Neural progenitor cell (in vitro differentiated cells): Measurements from ENCODE around the gene EFCAB6. TPM values are rescaled to one million over a fixed set of nuclear protein-coding genes. Genes with fewer than 3 reads are reported as not detected.

Source experiments
- DNase-seq: peaks from one replicate; pipeline ENCODE4 v3.0.0-alpha.2; 2016; ENCODE audit warnings: low spot score
- H2AFZ ChIP-seq: fragments of 200-600 bp; sonication (generic); replicated peaks from 2 replicates; pipeline ENCODE4 v1.6.1; 2016; ENCODE audit warnings: antibody characterized with exemption
- H3F3A ChIP-seq: fragments of 200-600 bp; sonication (generic); 2 replicates; pipeline ENCODE4 v1.6.1; 2016; ENCODE audit warnings: antibody characterized with exemption, low read depth
- H3K27ac ChIP-seq: fragments of 200-600 bp; sonication (generic); 2 replicates; pipeline ENCODE4 v1.5.1; 2016; ENCODE audit warnings: mild to moderate bottlenecking
- H3K27me3 ChIP-seq: fragments of 200-600 bp; sonication (generic); 2 replicates; pipeline ENCODE4 v1.6.1; 2016; ENCODE audit warnings: mild to moderate bottlenecking, moderate library complexity
- H3K36me3 ChIP-seq: fragments of 200-600 bp; sonication (generic); 2 replicates; pipeline ENCODE4 v1.5.1; 2016
- H3K4me1 ChIP-seq: fragments of 200-600 bp; sonication (generic); 2 replicates; pipeline ENCODE4 v1.6.1; 2016; ENCODE audit warnings: mixed run types
- H3K4me2 ChIP-seq: fragments of 200-600 bp; sonication (generic); 2 replicates; pipeline ENCODE4 v1.6.1; 2016
- H3K4me3 ChIP-seq: fragments of 200-600 bp; sonication (generic); 2 replicates; pipeline ENCODE4 v1.5.1; 2016
- H3K79me2 ChIP-seq: fragments of 200-600 bp; sonication (generic); 2 replicates; pipeline ENCODE4 v1.6.1; 2016; ENCODE audit warnings: low read depth
- H3K9ac ChIP-seq: fragments of 200-600 bp; sonication (generic); 2 replicates; pipeline ENCODE4 v1.6.1; 2016
- H3K9me3 ChIP-seq: fragments of 200-600 bp; sonication (generic); 2 replicates; pipeline ENCODE4 v1.5.1; 2016; ENCODE audit warnings: low read depth
- H4K20me1 ChIP-seq: fragments of 200-600 bp; sonication (generic); 2 replicates; pipeline ENCODE4 v1.6.1; 2016; ENCODE audit warnings: low read depth
- H3K27ac Mint-ChIP-seq: 3 replicates; pipeline ENCODE4 v1.8.0; 2021; ENCODE audit warnings: mixed read lengths
- H3K27me3 Mint-ChIP-seq: 2 replicates; pipeline ENCODE4 v1.8.0; 2022; ENCODE audit warnings: low read depth, mild to moderate bottlenecking, inconsistent platforms, moderate library complexity, mixed read lengths; ENCODE audit not compliant: insufficient read depth
- H3K36me3 Mint-ChIP-seq: 3 replicates; pipeline ENCODE4 v1.8.0; 2021; ENCODE audit warnings: mixed read lengths
- H3K4me1 Mint-ChIP-seq: 3 replicates; pipeline ENCODE4 v1.8.0; 2021; ENCODE audit warnings: mixed read lengths
- H3K4me3 Mint-ChIP-seq: 3 replicates; pipeline ENCODE4 v1.8.0; 2021; ENCODE audit warnings: mild to moderate bottlenecking, moderate library complexity, mixed read lengths
- H3K9me3 Mint-ChIP-seq: 3 replicates; pipeline ENCODE4 v1.8.0; 2020; ENCODE audit warnings: mixed read lengths
- EZH2 ChIP-seq: fragments of 200-600 bp; sonication (generic); IDR thresholded peaks from 2 replicates; pipeline ENCODE4 v1.6.1; 2017; ENCODE audit warnings: antibody characterized with exemption, mild to moderate bottlenecking, moderate library complexity
- EZH2phosphoT487 ChIP-seq: fragments of 200-600 bp; sonication (generic); IDR thresholded peaks from 2 replicates; pipeline ENCODE4 v1.6.1; 2017; ENCODE audit warnings: antibody characterized with exemption
- total RNA-seq: library from RNA; depleted of rRNA; stranded (reverse); fragments of >200 nt; gene quantifications from 2 replicates; pipeline ENCODE4 v1.2.3, GENCODE V29; 2015; ENCODE audit warnings: low replicate concordance
- TF ChIP-seq, protein P1 (sequence below): fragments of 200-600 bp; sonication (generic); IDR thresholded peaks from 2 replicates; pipeline ENCODE4 v1.5.1; 2017; ENCODE audit warnings: antibody characterized with exemption, mild to moderate bottlenecking

The EFCAB6 gene
- total RNA-seq, 1 donor from 2014 or later: 4.9 TPM

- Mint-ChIP-seq H3K9me3 (peaks cover 4% of the 10 kb centered on the region), H3K36me3 (no peaks in the 10 kb centered on the region), H3K27ac (no peak overlapping the region), H3K4me1 (peaks cover 9% of the 10 kb centered on the region), H3K4me3 (no peak overlapping the region), H3K27me3 (peaks cover 13% of the 10 kb centered on the region)
- Histone ChIP-seq H3K4me1 (no peaks in the 10 kb centered on the region), H2AFZ (no peak overlapping the region), H3K9ac (no peak overlapping the region), H3K27ac (no peak overlapping the region), H3K27me3 (no peaks in the 10 kb centered on the region), H4K20me1 (no peaks in the 10 kb centered on the region), H3K4me2 (no peak overlapping the region), H3K79me2 (no peaks in the 10 kb centered on the region), H3K9me3 (no peaks in the 10 kb centered on the region), H3K36me3 (no peaks in the 10 kb centered on the region), H3F3A (no peaks in the 10 kb centered on the region), H3K4me3 (no peak overlapping the region)
- no peak for TF ChIP-seq EZH2phosphoT487
- TF ChIP-seq EZH2: no peak
- TF ChIP-seq, protein P1, sequence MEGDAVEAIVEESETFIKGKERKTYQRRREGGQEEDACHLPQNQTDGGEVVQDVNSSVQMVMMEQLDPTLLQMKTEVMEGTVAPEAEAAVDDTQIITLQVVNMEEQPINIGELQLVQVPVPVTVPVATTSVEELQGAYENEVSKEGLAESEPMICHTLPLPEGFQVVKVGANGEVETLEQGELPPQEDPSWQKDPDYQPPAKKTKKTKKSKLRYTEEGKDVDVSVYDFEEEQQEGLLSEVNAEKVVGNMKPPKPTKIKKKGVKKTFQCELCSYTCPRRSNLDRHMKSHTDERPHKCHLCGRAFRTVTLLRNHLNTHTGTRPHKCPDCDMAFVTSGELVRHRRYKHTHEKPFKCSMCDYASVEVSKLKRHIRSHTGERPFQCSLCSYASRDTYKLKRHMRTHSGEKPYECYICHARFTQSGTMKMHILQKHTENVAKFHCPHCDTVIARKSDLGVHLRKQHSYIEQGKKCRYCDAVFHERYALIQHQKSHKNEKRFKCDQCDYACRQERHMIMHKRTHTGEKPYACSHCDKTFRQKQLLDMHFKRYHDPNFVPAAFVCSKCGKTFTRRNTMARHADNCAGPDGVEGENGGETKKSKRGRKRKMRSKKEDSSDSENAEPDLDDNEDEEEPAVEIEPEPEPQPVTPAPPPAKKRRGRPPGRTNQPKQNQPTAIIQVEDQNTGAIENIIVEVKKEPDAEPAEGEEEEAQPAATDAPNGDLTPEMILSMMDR: no peak
- peak; percentile 16 for DNase-seq
Observed at GRCh38 chr22:43488031-43488866, 323.9 kb downstream of the EFCAB6 start.

- Mint-ChIP-seq H3K27ac (peak overlapping the region; percentile 55), H3K27me3 (peaks cover 11% of the 10 kb centered on the region), H3K36me3 (no peaks in the 10 kb centered on the region), H3K4me1 (peaks cover 9% of the 10 kb centered on the region), H3K4me3 (no peak overlapping the region), H3K9me3 (peaks cover 2% of the 10 kb centered on the region)
- H3K27ac ChIP-seq: no peak overlapping the region
- H3K79me2 ChIP-seq: no peaks in the 10 kb centered on the region
- no peaks in the 10 kb centered on the region for H3K36me3 ChIP-seq
- no peaks in the 10 kb centered on the region for H3K27me3 ChIP-seq
- H3K4me1 ChIP-seq: no peaks in the 10 kb centered on the region
- H4K20me1 ChIP-seq: no peaks in the 10 kb centered on the region
- H3K4me2 ChIP-seq: no peak overlapping the region
- no peaks in the 10 kb centered on the region for H3F3A ChIP-seq
- H3K9me3 ChIP-seq: no peaks in the 10 kb centered on the region
- no peak overlapping the region for H2AFZ ChIP-seq
- H3K4me3 ChIP-seq: no peak overlapping the region
- H3K9ac ChIP-seq: no peak overlapping the region
- DNase-seq: no peak
- TF ChIP-seq EZH2phosphoT487 (no peak), EZH2 (no peak)
- TF ChIP-seq, protein P1: no peak
Observed at GRCh38 chr22:43487311-43488030, 324.6 kb downstream of the EFCAB6 start.

DNA sequence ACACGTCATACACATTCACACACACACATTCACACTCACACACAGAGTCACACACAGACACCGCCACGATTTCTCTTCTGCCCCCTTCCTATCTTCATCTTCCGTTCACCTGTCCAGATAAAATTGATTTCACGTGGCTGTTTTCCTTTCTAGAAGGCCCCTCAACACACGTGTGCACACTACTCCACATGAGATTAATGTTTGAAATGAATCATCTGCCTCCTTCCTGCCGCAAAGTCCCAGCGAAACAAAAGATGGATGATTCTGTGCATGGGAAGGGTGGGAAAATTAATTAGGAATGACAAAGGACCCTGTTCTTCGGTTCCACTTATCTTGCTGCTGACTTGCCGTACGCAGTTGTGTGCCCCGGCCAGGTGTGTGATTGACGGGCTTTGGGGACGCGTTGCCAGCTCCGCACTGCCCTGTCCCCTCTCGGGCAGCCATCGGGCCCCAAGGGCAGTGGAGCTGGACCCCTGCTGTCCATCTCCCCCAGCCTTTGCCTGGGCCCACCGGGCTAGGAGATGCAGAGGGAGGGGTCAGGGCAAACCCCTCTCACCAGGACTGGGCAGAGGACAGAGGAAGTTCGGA is 326.5 kb downstream of the EFCAB6 start:
- no peaks in the 10 kb centered on the region for H3K36me3 Mint-ChIP-seq
- Histone ChIP-seq H3K27me3 (no peaks in the 10 kb centered on the region), H3F3A (no peaks in the 10 kb centered on the region), H3K79me2 (no peaks in the 10 kb centered on the region), H3K9ac (no peak overlapping the region), H3K9me3 (no peaks in the 10 kb centered on the region), H3K36me3 (no peaks in the 10 kb centered on the region), H2AFZ (no peak overlapping the region), H3K4me3 (no peak overlapping the region), H3K4me2 (no peak overlapping the region), H3K4me1 (peaks cover 8% of the 10 kb centered on the region), H3K27ac (no peak overlapping the region), H4K20me1 (no peaks in the 10 kb centered on the region)
- TF ChIP-seq, protein P1: no peak
- no peak for TF ChIP-seq EZH2phosphoT487
- no peak for TF ChIP-seq EZH2
- peaks cover 16% of the 10 kb centered on the region for H3K4me1 Mint-ChIP-seq
- no peak overlapping the region for H3K4me3 Mint-ChIP-seq
- H3K27me3 Mint-ChIP-seq: peaks cover 5% of the 10 kb centered on the region
- H3K27ac Mint-ChIP-seq: no peak overlapping the region
- no peak for DNase-seq
- H3K9me3 Mint-ChIP-seq: no peaks in the 10 kb centered on the region
